ENCODE measurements around the gene POU5F2.
A peak's percentile ranks its signal among the peaks of the same experiment; 100 is the strongest.

The POU5F2 gene

GRCh38 chr5:93741136-93741811, at the start of gene POU5F2:
POU5F2 (minus strand) TSS chr5:93741600; CDS start chr5:93741563, 37 bp downstream.
- no peak for DNase-seq (ENCODE audit: low spot score)

GRCh38 chr5:93790401-93790800, 49.0 kb upstream of the POU5F2 start:
- peak; percentile 17 for DNase-seq (ENCODE audit: low spot score)

GRCh38 chr5:93789173-93790067, 48.0 kb upstream of the POU5F2 start:
- peak; percentile 38 for DNase-seq (ENCODE audit: low spot score)

- DNase-seq (ENCODE audit: low spot score) = no peak
These were observed 46.2 kb upstream of the POU5F2 start for GRCh38 chr5:93787598-93787997.

- DNase-seq (ENCODE audit: low spot score) = no peak
These were observed 44.1 kb upstream of the POU5F2 start for GRCh38 chr5:93785475-93785874.

GRCh38 chr5:93782978-93783377, 41.6 kb upstream of the POU5F2 start:
- peak; percentile 5 for DNase-seq (ENCODE audit: low spot score)

- DNase-seq (ENCODE audit: low spot score) = no peak
These were observed 36.2 kb upstream of the POU5F2 start for GRCh38 chr5:93777620-93778019.

- DNase-seq (ENCODE audit: low spot score) = no peak
These were observed 15.0 kb upstream of the POU5F2 start for GRCh38 chr5:93756372-93756771.

- no peak for DNase-seq (ENCODE audit: low spot score)
These were observed 14.3 kb upstream of the POU5F2 start for GRCh38 chr5:93755716-93756115.

- no peak for DNase-seq (ENCODE audit: low spot score)
These were observed 7.5 kb upstream of the POU5F2 start for GRCh38 chr5:93748875-93749397.

- peak; percentile 15 for DNase-seq (ENCODE audit: low spot score)
These were observed 5.1 kb upstream of the POU5F2 start for GRCh38 chr5:93746406-93747056.

GRCh38 chr5:93736284-93736683, 5.1 kb downstream of the POU5F2 start:
- DNase-seq (ENCODE audit: low spot score) = no peak

- DNase-seq (ENCODE audit: low spot score) = no peak
These were observed 6.0 kb downstream of the POU5F2 start for GRCh38 chr5:93735378-93735777.

GRCh38 chr5:93731987-93732386, 9.4 kb downstream of the POU5F2 start:
- DNase-seq (ENCODE audit: low spot score) = no peak

- no peak for DNase-seq (ENCODE audit: low spot score)
These were observed 14.8 kb downstream of the POU5F2 start for GRCh38 chr5:93726595-93726994.

- DNase-seq (ENCODE audit: low spot score) = no peak
These were observed 16.6 kb downstream of the POU5F2 start for GRCh38 chr5:93724791-93725190.

- DNase-seq (ENCODE audit: low spot score) = no peak
These were observed 17.7 kb downstream of the POU5F2 start for GRCh38 chr5:93723681-93724080.

- no peak for DNase-seq (ENCODE audit: low spot score)
These were observed 18.4 kb downstream of the POU5F2 start for GRCh38 chr5:93723005-93723404.

- no peak for DNase-seq (ENCODE audit: low spot score)
These were observed 18.8 kb downstream of the POU5F2 start for GRCh38 chr5:93722588-93722987.

- DNase-seq (ENCODE audit: low spot score) = no peak
These were observed 19.9 kb downstream of the POU5F2 start for GRCh38 chr5:93721511-93721910.

- DNase-seq (ENCODE audit: low spot score) = no peak
These were observed 20.3 kb downstream of the POU5F2 start for GRCh38 chr5:93721071-93721470.

GRCh38 chr5:93717162-93717561, 24.2 kb downstream of the POU5F2 start:
- no peak for DNase-seq (ENCODE audit: low spot score)

- no peak for DNase-seq (ENCODE audit: low spot score)
These were observed 24.9 kb downstream of the POU5F2 start for GRCh38 chr5:93716453-93716852.
